ENCODE results near the gene TDRD5.

The TDRD5 gene

GRCh38 chr1:179719272-179719671, 127.6 kb downstream of the TDRD5 start:
- no peak for DNase-seq (ENCODE audit: insufficient read length, low spot score)
- FAIRE-seq: no peak
- TF ChIP-seq PAX5 (IDR thresholded peaks at IDR 0.05; ENCODE audit: insufficient read depth, low read length, severe bottlenecking) (no peak), POLR2AphosphoS5 (IDR thresholded peaks at IDR 0.05; ENCODE audit: low read depth, low read length) (no peak), TAF1 (IDR thresholded peaks at IDR 0.05; ENCODE audit: low read depth, low read length) (no peak), POLR2A (IDR thresholded peaks at IDR 0.05; ENCODE audit: low read depth, low read length) (no peak)

GRCh38 chr1:179728271-179728670, 136.6 kb downstream of the TDRD5 start:
- no peak for FAIRE-seq
- no peak for DNase-seq (ENCODE audit: insufficient read length, low spot score)
- TF ChIP-seq TAF1 (IDR thresholded peaks at IDR 0.05; ENCODE audit: low read depth, low read length) (no peak), POLR2A (IDR thresholded peaks at IDR 0.05; ENCODE audit: low read depth, low read length) (no peak), PAX5 (IDR thresholded peaks at IDR 0.05; ENCODE audit: insufficient read depth, low read length, severe bottlenecking) (no peak), POLR2AphosphoS5 (IDR thresholded peaks at IDR 0.05; ENCODE audit: low read depth, low read length) (no peak), POU2F2 (IDR thresholded peaks at IDR 0.05; ENCODE audit: low read depth, low read length) (no peak), SPI1 (IDR thresholded peaks at IDR 0.05; ENCODE audit: low read depth, low read length) (no peak)

GRCh38 chr1:179729881-179730280, 138.2 kb downstream of the TDRD5 start:
- DNase-seq (ENCODE audit: insufficient read length, low spot score) (no peak), FAIRE-seq (no peak)
- TF ChIP-seq PAX5 (IDR thresholded peaks at IDR 0.05; ENCODE audit: insufficient read depth, low read length, severe bottlenecking): no peak
- no peak for TF ChIP-seq POU2F2 (IDR thresholded peaks at IDR 0.05; ENCODE audit: low read depth, low read length)
- TF ChIP-seq POLR2AphosphoS5 (IDR thresholded peaks at IDR 0.05; ENCODE audit: low read depth, low read length): no peak
- no peak for TF ChIP-seq POLR2A (IDR thresholded peaks at IDR 0.05; ENCODE audit: low read depth, low read length)

DNA sequence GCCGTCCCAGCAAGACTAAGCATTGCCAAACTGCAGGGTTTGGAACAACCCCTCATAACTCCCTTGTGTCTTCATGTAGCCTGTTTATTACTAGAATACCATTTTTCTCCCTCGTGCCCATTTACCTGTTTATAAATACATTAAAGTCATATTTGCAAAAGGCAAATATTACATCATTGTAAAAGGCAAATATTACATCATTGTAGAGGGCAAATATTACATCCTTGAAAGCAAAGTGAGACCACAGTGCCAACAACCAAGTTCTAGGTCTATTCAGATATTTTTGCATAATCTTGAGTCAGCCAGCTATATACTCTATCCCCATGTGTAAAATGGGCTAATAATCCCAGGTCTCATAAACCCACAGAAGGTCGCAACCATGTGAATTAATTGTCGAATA, 140.0 kb downstream of the TDRD5 start:
- no peak for DNase-seq (ENCODE audit: insufficient read length, low spot score)
- FAIRE-seq: no peak
- TF ChIP-seq PAX5 (IDR thresholded peaks at IDR 0.05; ENCODE audit: insufficient read depth, low read length, severe bottlenecking) (no peak), SPI1 (IDR thresholded peaks at IDR 0.05; ENCODE audit: low read depth, low read length) (no peak), POLR2A (IDR thresholded peaks at IDR 0.05; ENCODE audit: low read depth, low read length) (no peak), POU2F2 (IDR thresholded peaks at IDR 0.05; ENCODE audit: low read depth, low read length) (no peak), TAF1 (IDR thresholded peaks at IDR 0.05; ENCODE audit: low read depth, low read length) (no peak), POLR2AphosphoS5 (IDR thresholded peaks at IDR 0.05; ENCODE audit: low read depth, low read length) (no peak)
